Retina (tissue), 1 donor: ENCODE results near the gene IL1RAPL1.

Source experiments
- DNase-seq: peaks from one replicate; pipeline ENCODE4 v3.0.0-alpha.2; 2016

IL1RAPL1 gene

GRCh38 chrX:29665532-29665931 is 1078.3 kb downstream of the IL1RAPL1 start:
- no peak for DNase-seq

- no peak for DNase-seq
Measured at GRCh38 chrX:29666366-29666765, 1079.1 kb downstream of the IL1RAPL1 start.

- no peak for DNase-seq
Measured at GRCh38 chrX:29671421-29671820, 1084.2 kb downstream of the IL1RAPL1 start.

- no peak for DNase-seq
Measured at GRCh38 chrX:29687687-29688086, 1100.4 kb downstream of the IL1RAPL1 start.

GRCh38 chrX:29690061-29690460 is 1102.8 kb downstream of the IL1RAPL1 start:
- DNase-seq: no peak

- no peak for DNase-seq
Measured at GRCh38 chrX:29691044-29691443, 1103.8 kb downstream of the IL1RAPL1 start.

- DNase-seq: no peak
Measured at GRCh38 chrX:29693912-29694311, 1106.7 kb downstream of the IL1RAPL1 start.

- DNase-seq: no peak
Measured at GRCh38 chrX:29699239-29699638, 1112.0 kb downstream of the IL1RAPL1 start.

- no peak for DNase-seq
Measured at GRCh38 chrX:29707088-29707487, 1119.8 kb downstream of the IL1RAPL1 start.

GRCh38 chrX:29721152-29721551 is 1133.9 kb downstream of the IL1RAPL1 start:
- no peak for DNase-seq

GRCh38 chrX:29724316-29724715 is 1137.1 kb downstream of the IL1RAPL1 start:
- no peak for DNase-seq

- DNase-seq: no peak
Measured at GRCh38 chrX:29726811-29727210, 1139.6 kb downstream of the IL1RAPL1 start.

GRCh38 chrX:29728639-29729038 is 1141.4 kb downstream of the IL1RAPL1 start:
- DNase-seq: no peak

GRCh38 chrX:29744966-29745365 is 1157.7 kb downstream of the IL1RAPL1 start:
- no peak for DNase-seq

- DNase-seq: no peak
Measured at GRCh38 chrX:29746326-29746725, 1159.1 kb downstream of the IL1RAPL1 start.

GRCh38 chrX:29762006-29762405 is 1174.8 kb downstream of the IL1RAPL1 start:
- DNase-seq: no peak

GRCh38 chrX:29775890-29776289 is 1188.6 kb downstream of the IL1RAPL1 start:
- DNase-seq: no peak

- no peak for DNase-seq
Measured at GRCh38 chrX:29787656-29788055, 1200.4 kb downstream of the IL1RAPL1 start.

GRCh38 chrX:29788991-29789699 is 1201.9 kb downstream of the IL1RAPL1 start:
- DNase-seq: no peak

- no peak for DNase-seq
Measured at GRCh38 chrX:29792335-29792734, 1205.1 kb downstream of the IL1RAPL1 start.

GRCh38 chrX:29797156-29797555 is 1209.9 kb downstream of the IL1RAPL1 start:
- no peak for DNase-seq

GRCh38 chrX:29798469-29798868 is 1211.2 kb downstream of the IL1RAPL1 start:
- DNase-seq: no peak

- no peak for DNase-seq
Measured at GRCh38 chrX:29813174-29813573, 1225.9 kb downstream of the IL1RAPL1 start.

GRCh38 chrX:29824176-29824906 is 1237.1 kb downstream of the IL1RAPL1 start:
- DNase-seq: peak; percentile 1

- no peak for DNase-seq
Measured at GRCh38 chrX:29826742-29827141, 1239.5 kb downstream of the IL1RAPL1 start.
